Measurements from ENCODE around the gene PIP5K1B. TPM values are rescaled to one million over a fixed set of nuclear protein-coding genes. Genes with fewer than 3 reads are reported as not detected.

PIP5K1B gene
- total RNA-seq, 1 donor from 2014 or later, result 1.3 TPM

DNA sequence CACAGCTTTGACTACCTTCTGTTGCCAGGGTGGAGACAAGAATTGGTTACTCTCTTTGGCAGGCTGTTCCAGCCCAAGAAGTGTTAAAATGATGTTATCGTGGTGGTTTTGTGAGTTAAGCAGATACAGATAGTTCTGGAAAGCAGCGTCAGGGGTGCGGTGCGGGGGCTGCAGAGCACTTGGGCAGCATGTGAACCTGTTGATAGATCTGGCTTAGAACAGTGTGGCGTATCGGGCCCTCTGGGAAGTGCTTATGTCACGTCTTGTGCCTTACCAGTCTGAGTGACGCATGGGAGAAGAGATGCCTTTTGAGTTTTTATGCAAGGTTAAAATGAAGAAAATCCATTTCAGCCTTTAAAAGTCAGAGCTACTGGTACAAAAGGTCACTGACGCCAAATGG is 156.4 kb downstream of the PIP5K1B start:
- Histone ChIP-seq H4K20me1 (ENCODE audit: insufficient read depth, low read length) (no peaks in the 10 kb centered on the region), H2AFZ (ENCODE audit: low read depth, low read length) (no peak overlapping the region), H3K4me3 (ENCODE audit: insufficient read depth, low read depth, low read length) (no peak overlapping the region), H3K27ac (ENCODE audit: low read depth, low read length) (no peak overlapping the region), H3K4me2 (ENCODE audit: low read length) (no peak overlapping the region), H3K9ac (ENCODE audit: low read length) (no peak overlapping the region), H3K36me3 (ENCODE audit: insufficient read depth, low read length) (no peaks in the 10 kb centered on the region), H3K79me2 (ENCODE audit: insufficient read depth, low read length) (no peaks in the 10 kb centered on the region), H3K27me3 (ENCODE audit: insufficient read depth, low read length) (no peaks in the 10 kb centered on the region), H3K4me1 (ENCODE audit: insufficient read depth, low read length) (no peaks in the 10 kb centered on the region), H3K9me3 (ENCODE audit: insufficient read depth, low read depth, low read length) (no peaks in the 10 kb centered on the region)
- H3K27me3 Mint-ChIP-seq (ENCODE audit: low read depth, unreplicated experiment), result peaks cover 9% of the 10 kb centered on the region
- H3K4me3 Mint-ChIP-seq (ENCODE audit: unreplicated experiment), result no peak overlapping the region
- no peaks in the 10 kb centered on the region for H3K4me1 Mint-ChIP-seq (ENCODE audit: low read depth, unreplicated experiment)
- H3K36me3 Mint-ChIP-seq (ENCODE audit: low read depth, unreplicated experiment), result no peaks in the 10 kb centered on the region
- DNase-seq (ENCODE audit: low read depth) (no peak), FAIRE-seq (no peak)
- H3K9me3 Mint-ChIP-seq (ENCODE audit: unreplicated experiment), result no peaks in the 10 kb centered on the region
- no peak overlapping the region for H3K27ac Mint-ChIP-seq (ENCODE audit: unreplicated experiment)
- no peak for TF ChIP-seq EZH2 (IDR thresholded peaks at IDR 0.05; ENCODE audit: insufficient read depth, low read length)
- TF ChIP-seq, protein P1, sequence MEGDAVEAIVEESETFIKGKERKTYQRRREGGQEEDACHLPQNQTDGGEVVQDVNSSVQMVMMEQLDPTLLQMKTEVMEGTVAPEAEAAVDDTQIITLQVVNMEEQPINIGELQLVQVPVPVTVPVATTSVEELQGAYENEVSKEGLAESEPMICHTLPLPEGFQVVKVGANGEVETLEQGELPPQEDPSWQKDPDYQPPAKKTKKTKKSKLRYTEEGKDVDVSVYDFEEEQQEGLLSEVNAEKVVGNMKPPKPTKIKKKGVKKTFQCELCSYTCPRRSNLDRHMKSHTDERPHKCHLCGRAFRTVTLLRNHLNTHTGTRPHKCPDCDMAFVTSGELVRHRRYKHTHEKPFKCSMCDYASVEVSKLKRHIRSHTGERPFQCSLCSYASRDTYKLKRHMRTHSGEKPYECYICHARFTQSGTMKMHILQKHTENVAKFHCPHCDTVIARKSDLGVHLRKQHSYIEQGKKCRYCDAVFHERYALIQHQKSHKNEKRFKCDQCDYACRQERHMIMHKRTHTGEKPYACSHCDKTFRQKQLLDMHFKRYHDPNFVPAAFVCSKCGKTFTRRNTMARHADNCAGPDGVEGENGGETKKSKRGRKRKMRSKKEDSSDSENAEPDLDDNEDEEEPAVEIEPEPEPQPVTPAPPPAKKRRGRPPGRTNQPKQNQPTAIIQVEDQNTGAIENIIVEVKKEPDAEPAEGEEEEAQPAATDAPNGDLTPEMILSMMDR (IDR thresholded peaks at IDR 0.05; ENCODE audit: insufficient read depth, low read depth, low read length), result no peak

DNA sequence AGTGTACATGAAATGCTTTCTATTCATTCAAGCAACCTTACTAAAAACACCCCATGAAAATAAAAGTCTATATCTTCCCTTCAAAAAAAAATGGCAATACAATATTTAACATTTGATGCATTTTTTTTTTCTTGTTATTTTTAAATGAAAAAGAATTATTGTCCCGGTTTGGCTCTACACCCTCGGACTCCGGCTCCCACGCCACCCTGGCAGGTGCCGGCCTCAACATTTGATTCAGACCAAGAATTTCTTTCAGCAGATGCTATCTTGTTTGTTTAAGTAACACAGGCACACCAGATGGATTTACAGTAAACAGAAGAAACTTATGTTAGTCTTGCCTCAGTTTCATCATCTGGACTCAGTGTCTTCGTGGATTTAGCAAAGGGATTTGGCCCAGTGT is 162.0 kb downstream of the PIP5K1B start:
- H3K4me3 Mint-ChIP-seq (ENCODE audit: unreplicated experiment), result no peak overlapping the region
- H3K9me3 Mint-ChIP-seq (ENCODE audit: unreplicated experiment), result no peaks in the 10 kb centered on the region
- no peak overlapping the region for H3K27ac Mint-ChIP-seq (ENCODE audit: unreplicated experiment)
- Histone ChIP-seq H3K36me3 (ENCODE audit: insufficient read depth, low read length) (no peaks in the 10 kb centered on the region), H3K79me2 (ENCODE audit: insufficient read depth, low read length) (no peaks in the 10 kb centered on the region), H3K9ac (ENCODE audit: low read length) (no peak overlapping the region), H3K9me3 (ENCODE audit: insufficient read depth, low read depth, low read length) (no peaks in the 10 kb centered on the region), H3K4me3 (ENCODE audit: insufficient read depth, low read depth, low read length) (no peak overlapping the region), H3K27ac (ENCODE audit: low read depth, low read length) (no peak overlapping the region), H4K20me1 (ENCODE audit: insufficient read depth, low read length) (no peaks in the 10 kb centered on the region), H3K27me3 (ENCODE audit: insufficient read depth, low read length) (no peaks in the 10 kb centered on the region), H3K4me2 (ENCODE audit: low read length) (no peak overlapping the region), H2AFZ (ENCODE audit: low read depth, low read length) (no peak overlapping the region), H3K4me1 (ENCODE audit: insufficient read depth, low read length) (no peaks in the 10 kb centered on the region)
- H3K4me1 Mint-ChIP-seq (ENCODE audit: low read depth, unreplicated experiment), result no peaks in the 10 kb centered on the region
- TF ChIP-seq, protein P1 (IDR thresholded peaks at IDR 0.05; ENCODE audit: insufficient read depth, low read depth, low read length), result no peak
- no peak for TF ChIP-seq EZH2 (IDR thresholded peaks at IDR 0.05; ENCODE audit: insufficient read depth, low read length)
- H3K27me3 Mint-ChIP-seq (ENCODE audit: low read depth, unreplicated experiment), result peaks cover 2% of the 10 kb centered on the region
- no peak for DNase-seq (ENCODE audit: low read depth)
- FAIRE-seq, result no peak
- no peaks in the 10 kb centered on the region for H3K36me3 Mint-ChIP-seq (ENCODE audit: low read depth, unreplicated experiment)

DNA sequence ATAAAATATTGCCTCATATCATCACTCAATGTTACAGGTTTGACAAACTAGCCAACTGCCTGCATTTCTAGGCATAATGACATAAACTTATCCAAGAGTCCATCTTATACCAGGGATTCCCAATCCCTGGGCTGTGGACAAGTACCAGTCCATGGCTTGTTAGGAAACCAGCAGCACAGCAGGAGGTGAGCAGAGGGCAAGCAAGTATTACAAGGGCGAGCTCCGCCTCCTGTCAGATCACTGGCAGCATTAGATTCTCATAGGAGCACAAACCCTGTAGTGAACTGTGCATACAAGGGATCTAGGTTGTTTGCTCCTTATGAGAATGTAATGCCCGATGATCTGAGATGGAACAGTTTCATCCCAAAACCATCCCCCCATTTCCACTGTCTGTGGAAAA is 164.0 kb downstream of the PIP5K1B start:
- no peaks in the 10 kb centered on the region for H3K4me1 Mint-ChIP-seq (ENCODE audit: low read depth, unreplicated experiment)
- TF ChIP-seq EZH2 (IDR thresholded peaks at IDR 0.05; ENCODE audit: insufficient read depth, low read length), result no peak
- TF ChIP-seq, protein P1 (IDR thresholded peaks at IDR 0.05; ENCODE audit: insufficient read depth, low read depth, low read length), result no peak
- no peaks in the 10 kb centered on the region for H3K9me3 Mint-ChIP-seq (ENCODE audit: unreplicated experiment)
- no peak for DNase-seq (ENCODE audit: low read depth)
- Histone ChIP-seq H3K36me3 (ENCODE audit: insufficient read depth, low read length) (no peaks in the 10 kb centered on the region), H3K79me2 (ENCODE audit: insufficient read depth, low read length) (no peaks in the 10 kb centered on the region), H3K9ac (ENCODE audit: low read length) (no peak overlapping the region), H3K27ac (ENCODE audit: low read depth, low read length) (no peak overlapping the region), H3K9me3 (ENCODE audit: insufficient read depth, low read depth, low read length) (no peaks in the 10 kb centered on the region), H2AFZ (ENCODE audit: low read depth, low read length) (no peak overlapping the region), H3K4me1 (ENCODE audit: insufficient read depth, low read length) (no peaks in the 10 kb centered on the region), H3K4me3 (ENCODE audit: insufficient read depth, low read depth, low read length) (no peak overlapping the region), H3K27me3 (ENCODE audit: insufficient read depth, low read length) (no peaks in the 10 kb centered on the region), H4K20me1 (ENCODE audit: insufficient read depth, low read length) (no peaks in the 10 kb centered on the region), H3K4me2 (ENCODE audit: low read length) (no peak overlapping the region)
- H3K27ac Mint-ChIP-seq (ENCODE audit: unreplicated experiment), result no peak overlapping the region
- no peak overlapping the region for H3K4me3 Mint-ChIP-seq (ENCODE audit: unreplicated experiment)
- H3K27me3 Mint-ChIP-seq (ENCODE audit: low read depth, unreplicated experiment), result peaks cover 2% of the 10 kb centered on the region
- H3K36me3 Mint-ChIP-seq (ENCODE audit: low read depth, unreplicated experiment), result no peaks in the 10 kb centered on the region
- no peak for FAIRE-seq

Measured in astrocyte (in vitro differentiated cells and primary cell).